PC-3 (cell line): ENCODE data around the gene MAGEH1. TPM values are rescaled to one million over a fixed set of nuclear protein-coding genes. Genes with fewer than 3 reads are reported as not detected.
A peak's percentile ranks its signal among the peaks of the same experiment; 100 is the strongest.
"Not testable (repeated sequence)": the region's sequence is repeated elsewhere in the genome, so short reads cannot be mapped to it uniquely, and the experiment has no call there.

ENCODE experiments used
- ATAC-seq: fragments of 200-7000 bp; cut with Tn5 transposase; 2 replicates; pipeline ENCODE4 v1.9.1; 2020; ENCODE audit warnings: mild to moderate bottlenecking, moderate library complexity
- BruUV-seq: library from RNA; stranded (reverse); fragments of 400-500 nt; replicated peaks from 2 replicates; lab custom pipeline; 2021; lab: Mats Ljungman, UMichigan
- CTCF ChIA-PET: fragments of 300-600 bp; sonication (Branson Sonifier 250); formaldehyde crosslinking; loops from one replicate; lab custom pipeline; 2022; ENCODE audit warnings: antibody characterized with exemption; lab: Charles Lee
- POLR2A ChIA-PET: fragments of 300-600 bp; sonication (Branson Sonifier 250); formaldehyde crosslinking; loops from one replicate; lab custom pipeline; 2022; ENCODE audit warnings: antibody characterized with exemption; ENCODE audit not compliant: unreplicated experiment; lab: Charles Lee
- DNase-seq: peaks from one replicate; pipeline ENCODE4 v3.0.0-alpha.2; 2015
- H2AFZ ChIP-seq: fragments of 300-600 bp; sonication (generic); 2 replicates; pipeline ENCODE4 v1.6.0; 2016; ENCODE audit warnings: antibody characterized with exemption, low read length
- H3F3A ChIP-seq: fragments of 300-600 bp; sonication (generic); one replicate; pipeline ENCODE4 v1.6.0; 2017; ENCODE audit warnings: antibody characterized with exemption, low read length, control low read depth, mild to moderate bottlenecking; ENCODE audit not compliant: unreplicated experiment
- H3K27ac ChIP-seq: fragments of 300-600 bp; sonication (generic); 2 replicates; pipeline ENCODE4 v1.5.1; 2016; ENCODE audit warnings: mild to moderate bottlenecking, low read length
- H3K27me3 ChIP-seq: fragments of 300-600 bp; sonication (generic); 2 replicates; pipeline ENCODE4 v1.6.1; 2016; ENCODE audit warnings: low read length, mixed read lengths
- H3K36me3 ChIP-seq: fragments of 300-600 bp; sonication (generic); 2 replicates; pipeline ENCODE4 v1.6.1; 2016; ENCODE audit warnings: low read depth, mixed run types, low read length, mixed read lengths
- H3K4me1 ChIP-seq: fragments of 300-600 bp; sonication (generic); 2 replicates; pipeline ENCODE4 v1.5.1; 2016; ENCODE audit warnings: low read length; ENCODE audit not compliant: insufficient read depth
- H3K4me2 ChIP-seq: fragments of 300-600 bp; sonication (generic); 2 replicates; pipeline ENCODE4 v1.6.0; 2016; ENCODE audit warnings: low read length
- H3K4me3 ChIP-seq: fragments of 300-600 bp; sonication (generic); 2 replicates; pipeline ENCODE4 v1.5.1; 2016; ENCODE audit warnings: mild to moderate bottlenecking, low read length, mixed read lengths
- H3K79me2 ChIP-seq: fragments of 300-600 bp; sonication (generic); 2 replicates; pipeline ENCODE4 v1.6.1; 2017; ENCODE audit warnings: low read length, mixed read lengths
- H3K9ac ChIP-seq: fragments of 300-600 bp; sonication (generic); 2 replicates; pipeline ENCODE4 v1.6.0; 2016; ENCODE audit warnings: mild to moderate bottlenecking, low read length
- H3K9me2 ChIP-seq: fragments of 300-600 bp; sonication (generic); replicated peaks from 2 replicates; pipeline ENCODE4 v1.6.1; 2016; ENCODE audit warnings: mixed run types, low read length, mixed read lengths
- H3K9me3 ChIP-seq: fragments of 300-600 bp; sonication (generic); 2 replicates; pipeline ENCODE4 v1.6.1; 2016; ENCODE audit warnings: low read length, mixed read lengths
- H4K20me1 ChIP-seq: fragments of 300-600 bp; sonication (generic); 2 replicates; pipeline ENCODE4 v1.6.1; 2016; ENCODE audit warnings: low read length, mixed read lengths
- CTCF ChIP-seq: fragments of 300-600 bp; sonication (generic); conservative IDR thresholded peaks from 2 replicates; pipeline ENCODE4 v1.5.1; 2017; ENCODE audit warnings: antibody characterized with exemption, low read depth, mild to moderate bottlenecking, low read length
- EZH2 ChIP-seq: fragments of 300-600 bp; sonication (generic); IDR thresholded peaks from one replicate; pipeline ENCODE4 v1.6.1; 2017; ENCODE audit warnings: antibody characterized with exemption, mild to moderate bottlenecking, low read length; ENCODE audit not compliant: unreplicated experiment
- EZH2phosphoT487 ChIP-seq: fragments of 300-600 bp; sonication (generic); IDR thresholded peaks from 2 replicates; pipeline ENCODE4 v1.6.1; 2018; ENCODE audit warnings: mild to moderate bottlenecking, antibody characterized with exemption, low read length, borderline replicate concordance
- intact Hi-C: fragments of 100-400 bp; cut with micrococcal nuclease; formaldehyde crosslinking; loops from 2 replicates; pipeline ENCODE4 v1.9.0; 2023
- total RNA-seq: library from RNA; depleted of rRNA; stranded (reverse); fragments of >200 nt; gene quantifications from 2 replicates; pipeline ENCODE4 v1.2.3, GENCODE V29; 2014

The MAGEH1 gene
- total RNA-seq, 1 experiment from 2014 or later, result 2.7 TPM

- no peaks in the 10 kb centered on the region for H3K9me3 ChIP-seq
- H4K20me1 ChIP-seq, result no peaks in the 10 kb centered on the region
- H3K4me3 ChIP-seq, result peak overlapping the region; percentile 63
- no peak for ATAC-seq
- H3F3A ChIP-seq, result no peaks in the 10 kb centered on the region
- H3K9me2 ChIP-seq, result no peaks in the 10 kb centered on the region
- H2AFZ ChIP-seq, result peak overlapping the region; percentile 95
- H3K27ac ChIP-seq, result no peak overlapping the region
- ChIA-PET POLR2A (no interaction called here), CTCF (no interaction called here)
- no peaks in the 10 kb centered on the region for H3K36me3 ChIP-seq
- H3K9ac ChIP-seq, result no peak overlapping the region
- intact Hi-C loops, result no loop called here
- no peaks in the 10 kb centered on the region for H3K27me3 ChIP-seq
- no TSS peak for BruUV-seq
- H3K4me1 ChIP-seq, result no peaks in the 10 kb centered on the region
- no peaks in the 10 kb centered on the region for H3K79me2 ChIP-seq
- peak overlapping the region; percentile 90 for H3K4me2 ChIP-seq
- TF ChIP-seq EZH2phosphoT487 (no peak), EZH2 (no peak), CTCF (no peak)
- DNase-seq, result no peak
Measured at GRCh38 chrX:55452833-55453124, 852 bp downstream of the MAGEH1 start.

- H3K9ac ChIP-seq, intact Hi-C loops, H3K9me2 ChIP-seq, CTCF ChIA-PET, H3K4me1 ChIP-seq, H3K79me2 ChIP-seq, H3K9me3 ChIP-seq, H3K36me3 ChIP-seq, H3K4me3 ChIP-seq, DNase-seq, H4K20me1 ChIP-seq, H3K27me3 ChIP-seq, H3F3A ChIP-seq, BruUV-seq, ATAC-seq, H3K27ac ChIP-seq, H2AFZ ChIP-seq, H3K4me2 ChIP-seq, POLR2A ChIA-PET: not testable (repeated sequence)
Measured at GRCh38 chrX:55455708-55456107, 3.8 kb downstream of the MAGEH1 start.

- H3K79me2 ChIP-seq, DNase-seq, H2AFZ ChIP-seq, H3F3A ChIP-seq, H3K27me3 ChIP-seq, ATAC-seq, H3K27ac ChIP-seq, CTCF ChIA-PET, H3K4me1 ChIP-seq, intact Hi-C loops, H3K4me2 ChIP-seq, H3K4me3 ChIP-seq, H3K9me3 ChIP-seq, BruUV-seq, H3K9ac ChIP-seq, H3K9me2 ChIP-seq, POLR2A ChIA-PET, H4K20me1 ChIP-seq, H3K36me3 ChIP-seq: not testable (repeated sequence)
Measured at GRCh38 chrX:55459426-55459825, 7.5 kb downstream of the MAGEH1 start.

GRCh38 chrX:55459926-55460325, 8.0 kb downstream of the MAGEH1 start:
- H3K79me2 ChIP-seq, H3K4me2 ChIP-seq, ATAC-seq, H3K9me2 ChIP-seq, H3K27ac ChIP-seq, intact Hi-C loops, H3F3A ChIP-seq, CTCF ChIA-PET, H3K4me3 ChIP-seq, H3K9ac ChIP-seq, H3K9me3 ChIP-seq, BruUV-seq, H3K27me3 ChIP-seq, DNase-seq, H2AFZ ChIP-seq, H3K4me1 ChIP-seq, POLR2A ChIA-PET, H4K20me1 ChIP-seq, H3K36me3 ChIP-seq: not testable (repeated sequence)

GRCh38 chrX:55464050-55464449, 12.1 kb downstream of the MAGEH1 start:
- H3K27ac ChIP-seq, intact Hi-C loops, H3K9me3 ChIP-seq, H3K27me3 ChIP-seq, CTCF ChIA-PET, BruUV-seq, POLR2A ChIA-PET, H3K79me2 ChIP-seq, ATAC-seq, H3K4me3 ChIP-seq, H3K9ac ChIP-seq, H3F3A ChIP-seq, DNase-seq, H4K20me1 ChIP-seq, H3K4me2 ChIP-seq, H2AFZ ChIP-seq, H3K4me1 ChIP-seq, H3K36me3 ChIP-seq, H3K9me2 ChIP-seq: not testable (repeated sequence)

GRCh38 chrX:55465108-55465507, 13.2 kb downstream of the MAGEH1 start:
- POLR2A ChIA-PET, H4K20me1 ChIP-seq, H3K27me3 ChIP-seq, H3K9me2 ChIP-seq, H3K4me3 ChIP-seq, ATAC-seq, CTCF ChIA-PET, intact Hi-C loops, H3K27ac ChIP-seq, H3K36me3 ChIP-seq, H3K9me3 ChIP-seq, H3K4me2 ChIP-seq, H2AFZ ChIP-seq, H3K79me2 ChIP-seq, H3K9ac ChIP-seq, DNase-seq, H3K4me1 ChIP-seq, H3F3A ChIP-seq, BruUV-seq: not testable (repeated sequence)
